Measurements from ENCODE around the gene GPX3. TPM values are rescaled to one million over a fixed set of nuclear protein-coding genes. Genes with fewer than 3 reads are reported as not detected.

GPX3 gene
- 129 TPM for total RNA-seq

GRCh38 chr5:151020304-151021110 is at the start of gene GPX3:
TSS of gene GPX3 (plus strand) at chr5:151020591. CDS start at chr5:151020655, 64 bp downstream.

Other genes starting within 250 kb of the GPX3 start
- gene SMIM3, start 241.8 kb upstream of the GPX3 start, total RNA-seq = 7.3 TPM
- gene IRGM, start 174.1 kb upstream of the GPX3 start, total RNA-seq = not detected
- 39.5 TPM for gene ZNF300, start 115.6 kb upstream of the GPX3 start, total RNA-seq
- gene TNIP1, start 60.4 kb downstream of the GPX3 start, total RNA-seq = 66.5 TPM
- 177 TPM for gene ANXA6, start 137.2 kb downstream of the GPX3 start, total RNA-seq
- 3.8 TPM for gene CCDC69, start 203.5 kb downstream of the GPX3 start, total RNA-seq
- 21.9 TPM for gene GM2A, start 232.6 kb downstream of the GPX3 start, total RNA-seq